ENCODE measurements around the gene SYTL3.
"Not testable (repeated sequence)": the region's sequence is repeated elsewhere in the genome, so short reads cannot be mapped to it uniquely, and the experiment has no call there.

The SYTL3 gene

GRCh38 chr6:158654498-158654897 is 4.6 kb downstream of the SYTL3 start:
- peak overlapping the region; percentile 20 for H3K4me3 ChIP-seq (ENCODE audit: low read length)
- peak; percentile 94 for DNase-seq (ENCODE audit: low read depth)
- TF ChIP-seq CTCF (conservative IDR thresholded peaks at IDR 0.05; ENCODE audit: low read length), result no peak

GRCh38 chr6:158654960-158655489 is 5.2 kb downstream of the SYTL3 start:
- peak overlapping the region; percentile 20 for H3K4me3 ChIP-seq (ENCODE audit: low read length)
- 0 out of 2 replicates have a peak, but pooled peaks have one; percentile 6 for TF ChIP-seq CTCF (conservative IDR thresholded peaks at IDR 0.05; ENCODE audit: low read length)
- DNase-seq (ENCODE audit: low read depth), result peak; percentile 95

GRCh38 chr6:158655569-158656450 is 6.0 kb downstream of the SYTL3 start:
- no peak for TF ChIP-seq CTCF (conservative IDR thresholded peaks at IDR 0.05; ENCODE audit: low read length)
- no peak overlapping the region for H3K4me3 ChIP-seq (ENCODE audit: low read length)
- DNase-seq (ENCODE audit: low read depth), result no peak

- DNase-seq (ENCODE audit: low read depth), result peak; percentile 79
- H3K4me3 ChIP-seq (ENCODE audit: low read length), result not testable (repeated sequence)
Observed at GRCh38 chr6:158656986-158657385, 7.1 kb downstream of the SYTL3 start.

GRCh38 chr6:158660333-158660754 is 10.5 kb downstream of the SYTL3 start:
- DNase-seq (ENCODE audit: low read depth), result peak; percentile 18
- TF ChIP-seq CTCF (conservative IDR thresholded peaks at IDR 0.05; ENCODE audit: low read length), result peak; percentile 57
- no peak overlapping the region for H3K4me3 ChIP-seq (ENCODE audit: low read length)

GRCh38 chr6:158661156-158661685 is 11.4 kb downstream of the SYTL3 start:
- H3K4me3 ChIP-seq (ENCODE audit: low read length), result no peak overlapping the region
- DNase-seq (ENCODE audit: low read depth), result no peak
- no peak for TF ChIP-seq CTCF (conservative IDR thresholded peaks at IDR 0.05; ENCODE audit: low read length)

GRCh38 chr6:158662607-158662953 is 12.7 kb downstream of the SYTL3 start:
- TF ChIP-seq CTCF (conservative IDR thresholded peaks at IDR 0.05; ENCODE audit: low read length), result no peak
- DNase-seq (ENCODE audit: low read depth), result no peak
- H3K4me3 ChIP-seq (ENCODE audit: low read length), result no peak overlapping the region

Measured in AG10803 (cell line).